Activated T-cell treated with anti-CD3 and anti-CD28 coated beads for 1 hour (primary cell): ENCODE results near the gene SLAMF1.
"Not testable (repeated sequence)": the region's sequence is repeated elsewhere in the genome, so short reads cannot be mapped to it uniquely, and the experiment has no call there.

Experiments
- DNase-seq: peaks from one replicate; pipeline ENCODE4 v3.0.0-alpha.2; 2020; ENCODE audit warnings: low read depth

SLAMF1 gene

GRCh38 chr1:160605792-160606479, 40.9 kb downstream of the SLAMF1 start:
- no peak for DNase-seq

GRCh38 chr1:160605205-160605604, 41.6 kb downstream of the SLAMF1 start:
- DNase-seq: no peak

GRCh38 chr1:160597705-160598104, 49.1 kb downstream of the SLAMF1 start:
- no peak for DNase-seq

- DNase-seq: no peak
Observed at GRCh38 chr1:160597051-160597450, 49.8 kb downstream of the SLAMF1 start.

GRCh38 chr1:160590488-160590887, 56.4 kb downstream of the SLAMF1 start:
- DNase-seq: no peak

- DNase-seq: no peak
Observed at GRCh38 chr1:160588468-160588867, 58.4 kb downstream of the SLAMF1 start.

- no peak for DNase-seq
Observed at GRCh38 chr1:160584784-160585183, 62.1 kb downstream of the SLAMF1 start.

- DNase-seq: not testable (repeated sequence)
Observed at GRCh38 chr1:160582976-160583375, 63.9 kb downstream of the SLAMF1 start.

- no peak for DNase-seq
Observed at GRCh38 chr1:160581961-160582360, 64.9 kb downstream of the SLAMF1 start.

DNA sequence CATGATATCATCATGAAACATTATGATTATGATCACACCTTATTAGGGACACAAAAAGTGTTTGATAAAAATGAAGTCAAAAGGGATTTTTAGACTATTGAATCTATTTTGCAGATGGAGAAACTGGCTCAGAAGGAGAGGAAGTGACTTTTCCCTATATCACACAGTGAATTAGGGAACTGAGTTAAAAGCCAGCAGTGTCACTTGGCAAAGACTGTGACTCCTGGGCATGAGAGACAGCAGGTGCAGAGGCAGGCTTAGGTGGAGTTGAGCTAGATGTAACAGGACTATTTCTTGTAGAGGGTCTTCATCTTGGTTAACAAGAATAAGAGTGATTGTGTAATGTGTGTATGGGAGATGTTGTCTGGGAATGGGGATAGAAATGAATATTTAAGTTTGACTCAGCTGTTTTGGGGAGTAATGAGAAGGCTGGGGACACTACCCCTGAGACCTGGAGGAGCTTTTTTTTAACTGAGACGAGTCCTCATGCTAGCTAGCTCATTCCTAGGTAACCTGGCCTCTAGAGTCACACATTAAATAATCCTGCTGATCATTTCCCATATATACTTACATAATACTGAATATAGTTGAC, 66.5 kb downstream of the SLAMF1 start:
- DNase-seq: no peak

- DNase-seq: no peak
Observed at GRCh38 chr1:160579216-160579701, 67.6 kb downstream of the SLAMF1 start, which contains the start of gene CD84. TSS of gene CD84 (minus strand) at chr1:160579496. CDS start at chr1:160579437, 59 bp downstream.

GRCh38 chr1:160578525-160579191, 68.2 kb downstream of the SLAMF1 start:
- no peak for DNase-seq

DNA sequence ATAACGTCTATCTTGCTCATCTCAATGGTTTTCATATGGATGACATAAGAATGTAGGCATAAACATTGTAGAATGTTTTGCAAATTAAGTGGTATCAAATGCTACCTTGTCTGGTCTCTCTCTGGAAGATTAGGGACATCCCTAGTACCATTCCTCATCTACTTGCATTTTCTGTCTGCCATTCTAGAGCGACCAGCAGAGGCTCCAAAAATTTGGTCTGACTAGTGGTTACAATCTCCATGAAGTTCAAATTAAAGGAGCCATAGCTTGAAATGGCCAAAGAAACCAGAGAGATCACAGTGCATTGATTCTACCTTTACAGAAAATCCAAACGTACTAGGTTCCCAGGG, 68.7 kb downstream of the SLAMF1 start:
- DNase-seq: no peak

- no peak for DNase-seq
Observed at GRCh38 chr1:160577671-160578070, 69.2 kb downstream of the SLAMF1 start.

DNA sequence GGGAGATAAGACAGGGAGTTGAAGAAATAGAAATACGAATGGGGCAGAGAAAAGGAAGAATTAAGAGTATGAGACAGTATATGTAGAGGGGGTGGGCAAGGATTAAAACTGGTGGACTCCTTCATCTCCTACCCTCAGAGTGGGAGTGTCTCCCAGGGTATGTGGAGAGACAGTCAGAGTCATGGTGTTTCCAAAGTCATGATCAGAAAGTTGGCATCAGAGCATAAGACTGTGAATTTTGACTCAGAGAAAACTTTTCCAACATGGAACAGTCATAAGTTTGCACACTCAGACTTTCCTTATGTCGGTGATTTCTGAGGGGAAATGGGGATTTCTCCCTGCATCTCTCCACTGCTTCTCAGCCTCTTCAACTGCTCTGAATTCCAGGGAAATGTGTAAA, 70.0 kb downstream of the SLAMF1 start:
- no peak for DNase-seq

DNA sequence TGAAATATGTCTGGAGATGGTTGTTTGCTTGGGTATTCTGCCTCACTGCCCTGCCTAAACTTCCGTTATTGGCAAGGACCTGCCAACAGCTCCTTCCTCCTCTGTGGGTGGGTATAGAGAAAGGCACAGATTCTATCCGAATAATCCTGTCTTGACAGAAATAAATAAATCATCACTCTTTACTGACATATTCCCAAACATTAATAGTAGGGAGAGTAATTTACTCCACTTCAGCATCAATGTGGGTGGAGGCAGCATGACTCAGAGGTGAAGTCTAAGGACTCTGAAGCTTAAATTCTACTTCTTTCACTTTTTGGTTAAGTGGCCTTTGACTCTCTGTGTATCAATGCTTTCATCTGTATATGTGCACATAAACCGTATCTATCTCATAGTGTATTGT, 70.5 kb downstream of the SLAMF1 start:
- DNase-seq: no peak

- no peak for DNase-seq
Observed at GRCh38 chr1:160575112-160575664, 71.7 kb downstream of the SLAMF1 start.

DNA sequence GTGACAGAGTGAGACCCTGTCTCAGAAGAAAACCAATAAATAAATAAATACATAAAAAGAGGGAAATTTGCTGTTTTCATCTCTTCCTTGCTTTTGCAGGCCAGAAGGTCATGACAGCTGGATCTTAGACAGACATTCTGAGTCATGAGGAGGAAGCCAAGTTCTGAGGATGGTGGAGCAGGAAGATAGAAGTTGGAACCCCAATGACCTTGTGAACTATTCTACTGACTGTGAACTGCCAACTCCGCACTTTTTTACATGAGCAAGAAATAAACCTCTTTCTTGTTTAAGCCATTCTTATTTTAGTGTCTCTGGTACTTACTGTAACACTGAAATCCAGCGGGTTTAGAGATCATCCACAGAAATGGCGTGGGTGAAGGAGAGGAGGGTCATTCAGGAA, 76.0 kb downstream of the SLAMF1 start:
- DNase-seq: no peak

DNA sequence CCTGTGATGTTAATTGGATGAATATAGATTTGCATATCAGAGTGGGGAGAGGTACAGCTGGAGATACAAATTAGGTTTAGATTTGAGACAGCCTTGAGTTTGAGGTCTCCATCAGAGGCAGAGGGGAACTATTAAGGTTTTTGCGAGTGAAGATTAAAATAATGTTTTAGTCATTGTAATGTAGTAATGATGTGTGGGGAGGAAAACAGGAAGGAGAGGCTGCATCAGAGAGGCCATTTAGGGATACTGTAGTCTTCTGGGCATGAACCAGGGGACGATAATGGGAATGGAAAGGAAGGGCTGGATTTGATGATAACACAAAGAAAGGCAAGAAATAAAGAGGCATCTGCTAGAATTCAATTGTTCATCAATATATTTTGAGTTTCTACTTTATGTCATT, 77.0 kb downstream of the SLAMF1 start:
- no peak for DNase-seq

- peak; percentile 40 for DNase-seq
Observed at GRCh38 chr1:160567858-160568682, 78.8 kb downstream of the SLAMF1 start.

- no peak for DNase-seq
Observed at GRCh38 chr1:160567341-160567740, 79.5 kb downstream of the SLAMF1 start.

DNA sequence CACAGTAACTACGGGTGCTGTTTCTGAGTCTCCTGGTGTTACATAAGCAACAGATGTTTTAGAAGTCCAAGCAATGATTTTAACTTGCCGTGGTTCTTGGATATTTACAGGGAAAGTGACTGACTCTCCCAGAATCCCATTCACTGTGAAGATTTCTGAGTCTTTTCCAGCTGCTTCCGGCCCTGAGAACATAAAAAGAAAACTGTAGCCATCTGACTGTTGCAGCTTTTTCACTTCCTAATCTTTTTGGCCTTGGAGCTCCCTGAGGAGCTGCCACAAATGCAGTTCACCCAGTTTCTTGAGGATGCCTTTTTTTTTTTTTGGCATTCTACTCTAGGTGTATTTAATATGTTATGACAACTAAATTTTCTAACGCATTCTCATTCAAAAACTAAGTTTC, 81.3 kb downstream of the SLAMF1 start:
- no peak for DNase-seq
